Measurements from ENCODE around the gene KRT14.

The KRT14 gene

DNA sequence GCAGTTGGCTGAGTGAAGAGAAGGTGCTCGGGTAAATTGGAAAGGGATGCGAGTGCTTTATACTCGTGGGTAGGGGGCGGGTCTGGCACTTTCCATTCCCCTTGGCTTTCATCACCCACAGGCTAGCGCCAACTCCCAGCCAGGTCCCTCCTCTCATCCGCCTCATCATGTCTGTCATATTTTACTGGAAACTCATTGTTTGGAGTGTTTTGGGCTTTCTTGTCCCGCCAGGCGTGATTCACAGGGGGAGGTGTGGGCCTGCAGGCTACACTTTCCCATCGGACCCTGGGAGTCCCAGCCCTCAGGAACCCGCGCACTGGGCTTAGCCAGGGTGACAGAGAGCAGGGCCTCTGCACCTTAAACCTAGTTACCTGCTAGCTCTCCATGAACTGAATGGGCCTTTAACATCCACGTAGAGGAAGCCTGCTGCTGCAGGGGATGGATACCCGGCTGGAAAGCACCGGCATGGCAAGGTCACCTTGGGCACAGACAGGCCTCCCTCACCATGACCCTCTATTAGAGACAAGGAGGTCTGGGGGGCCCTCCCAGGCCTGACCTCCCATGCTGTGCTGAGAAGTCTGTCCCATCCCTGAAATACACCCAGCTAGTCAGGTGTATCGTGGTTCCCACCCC lies at the start of gene KRT14:
Gene KRT14 (minus strand): TSS at position 33 of the 633 bp plus-strand sequence. CDS start 61 bp downstream, outside the sequence.
- TF ChIP-seq, protein P1, sequence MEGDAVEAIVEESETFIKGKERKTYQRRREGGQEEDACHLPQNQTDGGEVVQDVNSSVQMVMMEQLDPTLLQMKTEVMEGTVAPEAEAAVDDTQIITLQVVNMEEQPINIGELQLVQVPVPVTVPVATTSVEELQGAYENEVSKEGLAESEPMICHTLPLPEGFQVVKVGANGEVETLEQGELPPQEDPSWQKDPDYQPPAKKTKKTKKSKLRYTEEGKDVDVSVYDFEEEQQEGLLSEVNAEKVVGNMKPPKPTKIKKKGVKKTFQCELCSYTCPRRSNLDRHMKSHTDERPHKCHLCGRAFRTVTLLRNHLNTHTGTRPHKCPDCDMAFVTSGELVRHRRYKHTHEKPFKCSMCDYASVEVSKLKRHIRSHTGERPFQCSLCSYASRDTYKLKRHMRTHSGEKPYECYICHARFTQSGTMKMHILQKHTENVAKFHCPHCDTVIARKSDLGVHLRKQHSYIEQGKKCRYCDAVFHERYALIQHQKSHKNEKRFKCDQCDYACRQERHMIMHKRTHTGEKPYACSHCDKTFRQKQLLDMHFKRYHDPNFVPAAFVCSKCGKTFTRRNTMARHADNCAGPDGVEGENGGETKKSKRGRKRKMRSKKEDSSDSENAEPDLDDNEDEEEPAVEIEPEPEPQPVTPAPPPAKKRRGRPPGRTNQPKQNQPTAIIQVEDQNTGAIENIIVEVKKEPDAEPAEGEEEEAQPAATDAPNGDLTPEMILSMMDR (IDR thresholded peaks at IDR 0.05; ENCODE audit: borderline replicate concordance, control extremely low read depth, extremely low read depth, insufficient read depth, missing control alignments), result no peak
- in situ Hi-C loops (cut with MboI; ENCODE audit: low sequenced_read_pairs, unreplicated experiment), result no loop called here
- no peak for DNase-seq (ENCODE audit: low spot score)

DNA sequence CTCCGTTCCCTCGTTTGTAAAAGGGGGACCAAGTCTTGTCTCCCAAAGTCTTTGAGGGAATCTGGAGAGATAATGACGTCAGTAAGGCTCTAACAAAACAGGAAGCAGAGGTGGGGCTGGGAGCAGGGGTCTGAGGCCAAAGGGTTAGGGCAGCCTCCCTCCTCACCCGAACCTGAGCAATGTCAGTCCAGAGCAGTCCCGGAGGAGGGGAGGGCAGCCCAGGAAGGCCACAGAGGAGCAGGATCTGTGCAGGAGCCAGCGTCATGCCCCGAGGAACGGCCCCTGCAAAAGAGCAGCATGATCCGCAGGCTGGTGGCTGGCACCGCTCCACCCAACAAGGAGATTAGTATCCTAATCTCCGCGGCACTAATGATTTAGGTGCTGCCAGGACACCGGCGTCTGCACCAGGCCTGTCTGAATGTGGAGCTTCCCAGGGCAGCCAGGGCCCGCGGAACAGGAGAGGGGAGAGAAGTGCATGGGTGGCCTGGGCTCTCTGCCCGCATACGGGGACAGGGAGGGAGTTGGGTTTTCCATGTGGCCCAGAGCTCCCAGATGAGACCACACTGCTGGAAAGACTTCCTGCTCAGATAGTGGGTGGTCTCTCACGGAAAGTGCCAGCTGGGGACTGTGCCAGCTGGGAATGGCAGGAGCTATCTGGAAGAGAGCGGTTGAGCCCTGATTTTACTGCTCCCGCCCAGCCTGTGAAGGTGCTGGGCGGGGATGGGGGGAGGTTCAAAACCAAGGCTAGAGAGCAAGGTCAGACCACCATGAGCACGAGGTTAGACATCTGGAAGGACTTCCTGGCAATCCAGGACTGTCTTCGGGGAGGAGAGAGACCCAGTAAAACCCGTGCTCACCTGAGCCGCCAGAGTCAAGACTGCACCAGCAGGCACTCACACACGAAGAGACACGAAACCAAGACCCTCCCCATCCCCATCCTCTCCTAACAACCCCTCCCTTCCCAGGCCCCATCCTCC lies 48.7 kb upstream of the KRT14 start:
- no peak for DNase-seq (ENCODE audit: low spot score)
- in situ Hi-C loops (cut with MboI; ENCODE audit: low sequenced_read_pairs, unreplicated experiment), result no loop called here
- TF ChIP-seq, protein P1 (IDR thresholded peaks at IDR 0.05; ENCODE audit: borderline replicate concordance, control extremely low read depth, extremely low read depth, insufficient read depth, missing control alignments), result no peak

DNA sequence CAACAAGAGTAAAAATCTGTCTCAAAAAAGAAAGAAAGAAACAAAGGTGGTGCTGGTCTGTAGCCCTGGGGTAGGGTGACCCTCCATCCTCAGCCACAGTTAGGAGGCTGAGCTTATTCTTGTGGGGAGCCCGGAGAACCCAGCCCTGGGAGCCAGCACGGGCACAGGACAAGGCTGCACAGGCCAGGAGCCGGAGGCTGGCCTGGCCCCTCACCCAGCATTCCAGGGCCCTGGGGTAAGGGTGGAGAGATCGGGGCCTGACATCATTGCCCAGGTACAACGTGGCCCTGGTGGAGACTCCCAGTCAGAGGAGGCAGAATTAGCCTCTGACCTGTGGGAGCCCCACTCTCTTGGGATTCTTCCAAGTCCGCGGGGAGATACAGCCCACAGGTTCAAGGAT lies 47.9 kb upstream of the KRT14 start:
- DNase-seq (ENCODE audit: low spot score), result no peak
- TF ChIP-seq, protein P1 (IDR thresholded peaks at IDR 0.05; ENCODE audit: borderline replicate concordance, control extremely low read depth, extremely low read depth, insufficient read depth, missing control alignments), result no peak
- in situ Hi-C loops (cut with MboI; ENCODE audit: low sequenced_read_pairs, unreplicated experiment), result no loop called here

- in situ Hi-C loops (cut with MboI; ENCODE audit: low sequenced_read_pairs, unreplicated experiment), result no loop called here
- DNase-seq (ENCODE audit: low spot score), result no peak
- TF ChIP-seq, protein P1 (IDR thresholded peaks at IDR 0.05; ENCODE audit: borderline replicate concordance, control extremely low read depth, extremely low read depth, insufficient read depth, missing control alignments), result no peak
These were observed 47.0 kb upstream of the KRT14 start for GRCh38 chr17:41633556-41634199.

- DNase-seq (ENCODE audit: low spot score), result no peak
- in situ Hi-C loops (cut with MboI; ENCODE audit: low sequenced_read_pairs, unreplicated experiment), result no loop called here
- TF ChIP-seq, protein P1 (IDR thresholded peaks at IDR 0.05; ENCODE audit: borderline replicate concordance, control extremely low read depth, extremely low read depth, insufficient read depth, missing control alignments), result no peak
These were observed 45.9 kb upstream of the KRT14 start for GRCh38 chr17:41632482-41633105.

GRCh38 chr17:41631898-41632285 lies 45.2 kb upstream of the KRT14 start:
- TF ChIP-seq, protein P1 (IDR thresholded peaks at IDR 0.05; ENCODE audit: borderline replicate concordance, control extremely low read depth, extremely low read depth, insufficient read depth, missing control alignments), result no peak
- no peak for DNase-seq (ENCODE audit: low spot score)
- in situ Hi-C loops (cut with MboI; ENCODE audit: low sequenced_read_pairs, unreplicated experiment), result no loop called here

Data from GM13976 (cell line).